Endometrium (tissue), 2 donors: ENCODE data around the gene ATP1A2.
"Not testable (repeated sequence)": the region's sequence is repeated elsewhere in the genome, so short reads cannot be mapped to it uniquely, and the experiment has no call there.

Experiments used
- FAIRE-seq: peaks from 2 replicates; lab custom pipeline; 2012; peaks lifted over from hg19 to GRCh38; lab: Jason Lieb, UNC
- donor health status: control.
- donor health status: control.

ATP1A2 gene

DNA sequence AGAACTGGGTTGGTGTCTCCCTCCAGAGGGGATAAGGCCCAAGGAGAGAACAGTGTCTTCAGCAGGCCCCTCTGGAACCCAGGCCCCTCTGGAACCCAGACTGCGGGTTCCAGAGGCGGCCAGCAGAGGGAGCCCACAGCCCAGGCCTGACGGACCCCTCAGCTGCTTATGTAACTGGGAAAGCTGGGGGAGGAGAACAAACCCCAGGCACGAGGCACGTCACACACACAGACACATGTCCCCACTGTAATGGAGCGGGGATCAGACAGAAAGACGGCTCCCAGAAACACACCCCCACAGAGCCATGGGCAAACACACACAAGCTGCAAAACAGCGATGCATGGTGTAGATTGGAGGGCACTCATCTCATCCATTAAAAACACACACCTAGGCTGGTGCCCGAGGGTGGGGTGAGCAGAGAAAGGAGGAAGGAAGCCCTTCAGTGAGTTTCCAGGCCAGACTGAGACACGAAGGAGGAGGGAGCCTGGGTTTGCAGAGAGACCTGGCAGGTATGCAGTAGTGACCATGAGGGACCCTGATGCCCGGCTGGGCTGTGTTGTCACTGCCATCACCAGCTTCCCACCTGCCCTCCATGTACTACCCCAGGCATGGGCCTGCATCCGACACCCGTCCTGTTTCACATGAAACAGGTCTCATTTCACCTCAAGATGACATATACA is 14.4 kb upstream of the ATP1A2 start:
- no peak for FAIRE-seq

DNA sequence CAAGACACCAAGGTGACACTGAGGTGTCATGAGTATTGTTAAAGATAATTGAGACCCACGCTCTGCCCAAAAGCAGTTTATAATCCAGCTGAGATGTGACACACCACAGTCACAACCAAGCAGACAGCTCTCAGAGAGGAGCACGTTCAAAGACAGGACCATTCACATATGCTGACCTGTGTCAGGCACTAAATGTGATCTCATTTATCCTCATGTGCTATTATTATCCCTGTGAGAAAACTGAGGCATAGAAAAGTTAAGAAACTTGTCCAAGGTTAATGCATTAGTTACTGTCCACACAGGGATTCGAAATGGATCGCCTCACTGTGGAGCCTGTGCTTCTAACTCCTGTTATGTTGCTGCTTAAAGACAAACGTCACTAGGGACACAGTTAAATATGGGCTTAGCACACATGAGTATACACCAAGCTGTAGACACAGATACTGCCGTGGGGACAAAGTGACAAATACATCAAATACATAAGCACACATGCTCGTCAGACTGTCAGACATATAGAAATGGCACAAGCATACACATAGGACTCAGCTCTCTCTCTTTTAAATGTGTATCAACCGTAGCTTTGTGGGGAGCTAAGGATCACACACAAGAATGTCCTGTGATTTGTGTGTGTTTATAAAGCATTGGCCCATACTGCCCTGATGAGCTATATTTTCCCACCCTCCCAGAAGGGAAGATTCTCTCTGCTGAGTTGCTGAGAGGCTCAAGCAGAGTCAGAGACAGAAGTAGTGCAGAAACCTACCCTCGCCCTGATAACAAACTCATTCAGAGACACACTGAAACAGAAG is 13.6 kb upstream of the ATP1A2 start:
- FAIRE-seq, result no peak

DNA sequence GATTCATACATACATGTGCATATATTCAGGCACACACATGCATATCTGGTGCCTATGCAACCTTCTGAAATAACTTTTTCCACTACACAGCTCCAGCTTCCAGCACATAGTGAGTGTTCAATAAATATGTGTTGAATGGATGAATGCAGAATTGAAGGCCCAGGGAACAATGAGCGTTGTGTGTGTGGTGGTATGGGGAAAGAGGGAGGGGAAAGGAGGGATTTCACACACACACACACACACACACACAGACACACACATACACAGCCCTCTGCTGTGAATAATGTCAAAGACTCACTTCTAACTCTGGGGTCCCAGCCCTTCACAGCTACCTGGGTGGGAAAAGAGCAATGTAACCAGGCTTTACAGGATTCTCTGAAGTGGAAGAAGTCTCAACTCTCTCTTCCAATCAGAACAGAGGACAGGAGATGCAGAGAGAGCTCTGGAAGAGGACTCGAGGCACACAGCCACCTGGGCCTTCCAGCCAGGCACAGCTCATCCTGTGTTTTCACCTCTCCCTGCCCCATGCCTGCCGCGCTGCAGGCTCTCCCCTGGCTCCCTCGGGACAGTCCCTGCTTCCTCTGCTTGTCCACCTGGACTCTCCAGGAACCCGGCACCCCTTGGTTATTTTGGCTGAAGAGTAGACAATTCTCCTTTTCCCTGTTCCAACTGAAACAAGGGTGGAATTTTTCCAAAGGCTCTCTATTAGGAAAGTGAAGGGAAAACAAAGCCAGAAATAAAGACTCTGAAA is 11.7 kb upstream of the ATP1A2 start:
- no peak for FAIRE-seq

DNA sequence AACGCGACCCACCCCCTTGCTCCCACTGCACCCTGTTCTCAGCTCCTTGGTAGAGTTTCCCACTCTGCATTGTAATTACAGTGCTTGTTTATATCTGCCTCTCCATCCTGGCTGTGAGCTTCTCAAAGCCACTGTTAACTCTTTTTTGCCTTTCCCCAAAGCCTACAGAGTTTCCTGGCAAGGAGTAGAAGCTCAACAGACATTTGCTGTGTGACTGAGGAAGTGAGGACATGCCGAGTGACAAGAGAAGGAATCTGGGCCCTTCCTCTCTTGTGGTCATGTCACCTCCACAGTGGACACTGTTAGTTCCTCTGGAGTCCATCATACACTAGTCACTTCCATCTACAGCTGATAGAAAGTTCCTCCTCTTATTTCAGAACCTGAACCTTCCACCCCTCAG is 11.1 kb upstream of the ATP1A2 start:
- no peak for FAIRE-seq

DNA sequence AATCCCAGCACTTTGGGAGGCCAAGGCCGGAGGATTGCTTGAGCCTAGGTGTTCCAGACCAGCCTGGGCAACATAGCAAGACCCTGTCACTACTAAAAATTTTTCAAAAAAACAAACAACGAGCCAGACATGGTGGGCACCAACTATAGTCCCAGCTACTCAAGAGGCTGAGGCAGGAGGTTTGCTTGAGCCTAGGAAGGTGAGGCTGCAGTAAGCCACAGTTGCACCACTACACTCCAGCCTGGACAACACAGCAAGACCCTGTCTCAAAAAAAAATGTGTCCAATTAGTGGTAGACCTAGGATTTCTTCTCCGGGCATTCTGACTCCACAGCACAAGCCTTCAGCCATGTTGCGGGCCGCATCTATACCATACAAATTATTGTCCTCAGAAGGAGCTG is 10.4 kb upstream of the ATP1A2 start:
- no peak for FAIRE-seq

DNA sequence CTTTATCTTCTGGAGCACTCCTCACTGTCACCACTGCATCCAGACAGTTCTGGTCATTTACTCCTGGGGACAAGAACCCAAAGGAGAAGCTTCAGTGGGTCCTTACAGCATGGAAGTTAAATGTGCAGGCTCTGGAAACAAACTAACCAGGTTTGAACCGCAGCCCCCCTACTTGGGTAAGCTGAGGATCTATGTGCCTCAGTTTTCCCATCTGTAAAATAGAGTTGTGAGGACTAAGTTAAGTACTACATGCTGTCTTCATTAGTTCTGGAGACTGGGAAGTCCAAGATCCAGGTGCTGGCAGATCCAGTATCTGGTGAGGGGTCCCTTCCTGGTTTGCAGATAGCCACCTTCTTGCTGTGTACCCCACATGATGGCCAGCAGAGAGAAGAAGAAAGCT is 8.0 kb upstream of the ATP1A2 start:
- no peak for FAIRE-seq

DNA sequence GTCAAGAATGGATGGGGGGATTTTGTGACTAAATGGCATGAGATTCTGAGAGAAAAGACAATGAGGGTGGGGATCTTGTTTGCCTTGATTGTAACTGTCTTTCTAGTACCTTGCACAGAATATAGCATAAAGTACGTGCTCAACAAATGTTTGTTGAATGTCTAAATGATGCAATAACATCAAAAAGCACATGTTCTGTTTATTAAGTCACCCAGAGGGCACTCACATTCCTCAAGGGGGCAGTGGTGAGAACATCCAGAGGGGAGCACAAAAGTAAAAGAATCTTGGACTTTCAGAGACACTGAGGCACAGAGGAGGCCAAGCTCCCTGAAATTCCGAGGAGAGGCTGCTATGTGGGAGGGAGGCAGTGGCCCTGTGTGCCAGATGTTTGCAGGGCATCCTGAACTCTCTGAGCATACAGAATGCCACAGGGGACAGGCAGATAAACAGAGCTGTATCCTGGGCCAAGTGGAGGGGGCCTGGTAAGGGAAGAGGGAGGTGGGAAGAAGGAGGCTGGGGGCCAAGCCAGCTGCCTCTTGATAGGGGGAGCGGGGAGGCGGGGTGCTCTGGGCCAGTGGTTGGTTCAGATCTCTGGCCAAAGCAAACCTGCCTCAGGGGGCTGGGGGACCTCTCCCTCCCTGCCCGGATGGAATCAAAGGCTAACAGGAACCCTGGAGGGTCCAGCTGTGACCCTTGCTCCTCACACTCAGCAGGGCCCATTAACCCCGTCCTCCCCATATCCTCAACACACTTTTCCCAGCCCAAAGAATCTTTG is 6.5 kb upstream of the ATP1A2 start:
- FAIRE-seq, result no peak

DNA sequence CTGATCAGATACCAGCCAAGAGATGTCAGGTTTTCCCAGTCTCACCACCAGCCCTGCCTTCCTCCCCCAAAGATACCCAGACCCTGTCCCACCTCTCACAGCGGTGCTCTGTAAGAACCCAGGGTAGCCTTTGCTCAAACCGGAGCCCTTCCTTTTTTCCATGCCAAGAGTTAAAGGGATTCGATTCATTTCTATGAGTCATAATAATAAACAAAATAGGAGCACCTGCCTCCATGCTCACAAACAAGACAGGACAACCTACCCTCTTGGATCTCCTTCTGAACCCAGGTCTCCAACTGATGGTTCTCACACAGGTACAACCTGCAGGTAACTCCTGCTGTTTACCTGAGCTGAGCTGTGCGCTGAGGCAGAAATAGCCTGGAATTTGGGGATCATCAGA is 5.9 kb upstream of the ATP1A2 start:
- FAIRE-seq, result no peak

DNA sequence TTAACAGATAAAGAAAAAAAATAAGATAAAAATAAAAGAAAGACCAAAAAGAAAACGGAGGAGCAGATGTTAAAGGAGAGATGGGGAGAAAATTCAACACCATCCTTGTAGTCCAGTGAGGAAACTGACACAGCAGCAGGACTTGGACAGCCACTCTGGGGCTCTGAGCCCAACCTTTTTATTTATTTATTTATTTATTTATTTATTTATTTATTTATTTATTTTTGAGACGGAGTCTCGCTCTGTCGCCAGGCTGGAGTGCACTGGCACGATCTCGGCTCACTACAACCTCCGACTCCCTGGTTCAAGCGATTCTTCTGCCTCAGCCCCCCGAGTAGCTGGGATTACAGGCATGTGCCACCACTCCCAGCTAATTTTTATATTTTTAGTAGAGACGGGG is 4.1 kb upstream of the ATP1A2 start:
- FAIRE-seq, result not testable (repeated sequence)

DNA sequence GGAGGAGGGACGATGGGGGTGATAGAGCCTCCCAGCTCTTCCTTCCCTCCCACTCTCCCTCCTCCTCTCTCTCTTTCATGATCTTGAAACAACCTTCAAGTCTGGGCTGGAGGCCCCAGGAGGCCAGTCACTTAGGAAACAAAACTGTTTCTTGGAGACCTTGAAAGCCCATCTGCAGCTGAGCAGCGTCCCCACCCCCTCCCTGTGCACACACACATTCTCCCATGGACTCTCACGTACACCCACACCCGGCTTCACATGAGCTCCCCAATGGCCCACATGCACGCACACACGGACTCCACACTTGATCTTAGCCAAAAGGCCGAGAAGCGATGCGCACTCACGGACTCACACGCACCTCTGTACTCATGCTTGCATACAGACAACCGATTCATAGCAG is 3.2 kb upstream of the ATP1A2 start:
- no peak for FAIRE-seq

DNA sequence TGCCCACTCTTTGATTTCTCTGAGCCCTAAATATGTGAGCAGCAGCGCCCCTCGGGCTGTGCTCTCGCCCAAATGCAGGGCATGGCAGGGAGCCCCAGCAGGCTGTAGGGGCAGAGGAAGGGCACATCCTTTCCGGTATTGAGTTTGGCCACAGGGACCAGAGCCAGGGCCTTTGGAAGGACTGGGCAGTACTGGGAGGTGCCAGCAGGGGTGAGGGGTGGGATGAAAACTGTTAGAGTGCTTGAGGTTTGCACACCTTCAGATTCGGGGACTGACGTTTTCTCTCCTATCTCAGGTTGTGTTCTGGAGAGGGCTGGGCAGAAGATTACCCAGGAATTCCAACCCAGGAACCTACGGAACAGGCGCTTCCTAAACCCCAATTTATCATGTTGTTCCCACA is 2.2 kb upstream of the ATP1A2 start:
- no peak for FAIRE-seq

DNA sequence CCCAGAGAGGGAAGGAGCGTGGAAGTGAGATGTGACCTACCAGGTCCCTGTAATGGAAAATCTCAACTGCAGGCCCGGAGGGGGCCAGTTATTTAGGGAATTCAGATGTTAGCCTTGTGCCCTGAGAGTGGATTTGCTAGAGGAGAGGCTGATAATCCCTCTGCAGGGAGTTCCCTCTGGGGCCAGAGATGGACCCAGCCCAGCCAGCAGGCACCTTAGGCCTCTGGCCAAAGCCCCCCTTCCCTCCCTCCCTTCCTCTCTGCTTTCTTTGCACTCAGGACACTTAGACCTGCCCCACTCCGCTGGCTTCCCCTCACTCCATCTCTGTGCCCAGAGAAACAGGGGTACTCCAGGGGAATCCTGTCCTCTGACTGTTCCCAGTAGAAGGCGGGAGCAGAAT is 1.5 kb upstream of the ATP1A2 start:
- no peak for FAIRE-seq

DNA sequence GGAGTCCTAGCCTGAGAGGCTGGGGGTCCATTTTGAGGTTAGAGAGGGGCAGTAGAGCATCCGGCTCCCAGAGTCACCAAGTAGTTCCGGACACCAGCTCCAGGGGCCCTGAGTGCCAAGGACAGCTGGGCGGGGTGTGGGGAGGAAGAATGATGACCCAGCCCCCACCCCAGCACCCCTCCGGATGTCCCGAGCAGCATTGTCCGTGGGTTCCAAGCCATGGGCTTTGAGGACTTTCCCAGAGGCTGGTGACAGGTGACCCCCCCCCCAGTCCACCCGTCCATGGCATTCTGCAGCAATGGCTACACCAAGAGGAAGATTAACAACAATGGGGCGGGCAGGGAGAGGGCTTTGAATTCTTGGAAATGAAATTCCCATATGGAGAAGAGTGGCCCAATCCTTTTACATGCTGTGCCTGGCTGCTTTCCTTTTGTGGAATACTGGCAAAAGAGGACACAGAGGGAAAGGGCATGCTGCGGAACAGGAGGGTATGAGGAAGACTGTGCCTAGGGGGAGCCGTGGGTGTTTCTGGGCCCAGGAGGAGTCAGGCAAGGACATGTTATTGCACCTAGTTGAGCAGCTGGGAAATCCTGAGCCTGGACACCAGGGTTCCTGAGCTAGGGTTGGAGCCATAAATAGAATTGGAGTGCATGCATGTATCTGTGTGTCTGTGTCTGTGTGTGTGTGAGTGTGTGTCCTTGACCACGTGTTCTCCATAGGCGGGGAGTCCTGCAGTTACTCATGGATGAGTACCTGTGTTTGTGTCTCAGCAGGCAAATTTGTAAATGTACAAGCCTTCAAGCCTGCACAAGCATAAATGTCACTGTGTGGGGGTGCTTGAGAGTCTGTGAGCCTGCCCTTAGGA is 956 bp downstream of the ATP1A2 start:
- FAIRE-seq, result no peak

DNA sequence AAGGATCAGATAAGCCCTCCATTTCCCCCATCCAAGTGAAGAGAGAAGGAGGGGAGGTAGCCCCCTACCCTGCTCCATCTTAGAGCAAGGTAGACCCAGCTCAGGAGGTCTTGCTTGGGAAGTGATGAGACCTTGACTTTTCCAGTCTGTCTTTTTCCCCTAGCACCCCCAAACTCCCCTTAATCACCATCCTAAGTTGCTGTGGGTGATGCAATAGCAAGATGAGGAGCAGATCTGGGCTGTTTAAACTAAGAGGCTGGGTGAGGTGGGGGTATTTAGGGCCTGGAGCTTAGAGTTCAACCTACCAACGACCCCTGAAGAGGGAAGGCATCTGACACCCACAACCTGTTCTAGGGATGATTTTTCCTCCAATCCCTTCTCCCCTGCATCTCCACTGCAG is 1.7 kb downstream of the ATP1A2 start:
- no peak for FAIRE-seq

DNA sequence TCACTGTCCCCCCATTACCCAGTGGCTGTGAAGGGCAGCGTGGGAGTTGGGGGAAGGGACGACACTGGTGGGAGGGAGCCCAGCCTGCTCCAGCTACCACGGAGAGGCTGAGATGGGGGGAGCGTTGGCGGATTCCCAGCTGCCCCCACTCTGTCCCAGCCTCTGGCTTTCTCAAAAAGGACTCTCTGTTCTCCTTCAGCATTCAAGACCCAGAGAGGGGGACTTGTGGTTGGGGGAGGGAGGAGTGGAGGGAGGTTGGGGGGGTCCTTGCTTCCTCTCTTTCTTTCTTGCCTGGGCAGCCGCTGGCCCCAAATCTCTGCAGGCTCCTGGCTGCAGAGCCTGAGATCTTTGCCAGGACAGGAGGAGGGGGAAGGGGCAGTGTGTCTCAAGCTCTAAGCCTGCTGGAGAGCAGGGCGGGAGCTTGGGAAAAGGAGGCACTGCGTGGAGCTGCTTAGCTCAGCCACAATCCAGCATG is 2.2 kb downstream of the ATP1A2 start:
- no peak for FAIRE-seq

DNA sequence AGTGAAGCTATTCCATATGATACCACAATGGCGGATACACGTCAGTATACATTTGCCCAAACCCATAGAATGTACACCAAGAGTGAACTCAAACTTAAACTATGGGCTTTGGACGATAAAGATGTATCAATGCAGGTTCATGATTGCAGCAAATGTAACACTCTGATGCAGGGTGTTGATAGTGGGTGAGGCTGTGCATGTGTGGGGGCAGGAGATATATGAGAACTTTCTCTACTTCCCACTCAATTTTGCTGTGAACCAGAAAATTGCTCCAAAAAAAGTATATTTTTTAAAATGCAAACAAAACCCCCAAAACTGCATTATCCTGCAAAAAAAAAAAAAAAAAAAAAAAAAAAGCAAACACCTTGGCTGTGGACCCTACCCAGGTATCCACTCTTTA is 3.4 kb downstream of the ATP1A2 start:
- FAIRE-seq, result no peak

DNA sequence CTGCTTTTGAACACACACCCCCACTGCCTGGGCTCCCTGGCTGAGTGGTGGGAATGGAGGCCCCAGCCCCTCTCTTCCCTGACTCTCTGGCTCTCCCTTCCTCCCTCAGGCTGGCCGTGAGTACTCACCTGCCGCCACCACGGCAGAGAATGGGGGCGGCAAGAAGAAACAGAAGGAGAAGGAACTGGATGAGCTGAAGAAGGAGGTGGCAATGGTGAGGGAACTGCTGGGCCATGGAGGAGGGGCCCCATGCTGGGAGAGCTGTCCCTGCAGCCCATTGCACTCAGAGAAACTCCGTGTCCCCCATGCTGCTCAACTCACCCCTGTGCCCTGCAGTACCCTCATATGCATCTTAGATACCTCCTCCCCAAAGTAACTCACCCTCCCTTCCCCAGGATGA is 5.2 kb downstream of the ATP1A2 start:
- no peak for FAIRE-seq

DNA sequence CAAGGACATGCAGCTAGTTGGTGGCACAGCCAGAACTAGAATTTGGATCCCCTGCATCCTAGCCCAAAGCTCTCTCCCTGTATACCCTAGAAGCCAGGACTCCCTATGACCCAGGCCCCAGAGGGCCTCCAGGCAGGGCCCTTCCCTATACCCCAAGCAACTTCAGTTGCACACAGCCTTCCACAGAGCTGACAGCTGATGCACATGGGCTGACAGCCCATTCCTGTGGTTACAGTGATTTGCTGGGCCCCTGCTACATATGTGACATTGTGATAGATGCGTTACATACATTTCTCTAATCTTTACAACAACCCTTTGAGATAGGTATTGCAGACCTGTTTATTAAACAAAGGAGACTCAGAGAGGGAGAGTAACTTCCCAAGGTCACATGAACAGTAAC is 5.8 kb downstream of the ATP1A2 start:
- FAIRE-seq, result no peak

DNA sequence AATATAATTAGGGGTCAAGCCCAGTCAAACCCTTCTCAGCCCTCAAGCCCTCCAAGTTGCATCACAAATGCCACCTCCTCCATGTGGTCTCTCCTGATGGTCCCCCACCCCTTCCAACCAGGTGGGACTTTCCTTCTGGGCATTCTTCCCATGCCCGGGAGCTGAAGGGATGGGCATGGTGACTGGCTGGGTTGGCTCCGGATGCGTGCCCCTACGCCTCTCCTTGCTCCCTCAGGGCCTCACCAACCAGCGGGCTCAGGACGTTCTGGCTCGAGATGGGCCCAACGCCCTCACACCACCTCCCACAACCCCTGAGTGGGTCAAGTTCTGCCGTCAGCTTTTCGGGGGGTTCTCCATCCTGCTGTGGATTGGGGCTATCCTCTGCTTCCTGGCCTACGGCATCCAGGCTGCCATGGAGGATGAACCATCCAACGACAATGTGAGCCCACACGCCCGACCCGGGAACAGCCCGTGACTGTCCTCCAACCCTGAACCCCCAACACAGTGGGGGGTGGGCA is 7.5 kb downstream of the ATP1A2 start:
- no peak for FAIRE-seq

DNA sequence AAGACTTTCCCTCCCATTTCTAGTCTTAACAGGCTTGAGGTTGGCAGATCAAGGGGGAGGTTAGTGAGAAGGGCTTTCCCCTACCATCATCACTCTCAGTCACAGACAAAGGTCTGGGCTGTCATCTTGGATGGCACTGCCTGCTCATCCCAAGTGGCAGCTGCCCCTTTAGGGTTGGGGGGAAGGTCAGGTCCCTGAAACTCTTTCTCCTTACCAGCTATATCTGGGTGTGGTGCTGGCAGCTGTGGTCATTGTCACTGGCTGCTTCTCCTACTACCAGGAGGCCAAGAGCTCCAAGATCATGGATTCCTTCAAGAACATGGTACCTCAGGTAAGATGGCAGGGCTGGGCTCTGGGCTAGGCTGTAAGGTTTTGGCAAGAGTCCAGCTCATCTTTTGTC is 8.2 kb downstream of the ATP1A2 start:
- no peak for FAIRE-seq
